Measurements from ENCODE around the gene ARHGDIG.

DNA sequence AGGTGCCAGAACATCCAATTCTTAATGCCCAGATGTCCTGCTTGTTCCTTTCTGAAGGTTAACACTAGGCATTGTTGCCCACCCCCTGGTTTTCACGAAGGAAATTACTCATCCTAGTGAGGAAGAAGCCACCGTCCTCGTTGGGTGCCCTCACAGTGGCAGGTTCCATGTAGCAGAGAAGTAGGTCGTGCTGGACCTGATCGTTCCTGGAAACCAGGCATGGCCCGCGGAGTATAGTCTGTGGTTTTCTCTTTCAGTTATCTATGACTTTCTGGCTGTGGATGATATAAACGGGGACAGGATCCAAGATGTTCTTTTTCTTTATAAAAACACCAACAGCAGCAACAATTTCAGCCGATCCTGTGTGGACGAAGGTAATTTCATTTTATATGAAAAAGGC lies 21.2 kb upstream of the ARHGDIG start:
- no peak for TF ChIP-seq POLR2A (IDR thresholded peaks at IDR 0.05)
- TF ChIP-seq, protein P1, sequence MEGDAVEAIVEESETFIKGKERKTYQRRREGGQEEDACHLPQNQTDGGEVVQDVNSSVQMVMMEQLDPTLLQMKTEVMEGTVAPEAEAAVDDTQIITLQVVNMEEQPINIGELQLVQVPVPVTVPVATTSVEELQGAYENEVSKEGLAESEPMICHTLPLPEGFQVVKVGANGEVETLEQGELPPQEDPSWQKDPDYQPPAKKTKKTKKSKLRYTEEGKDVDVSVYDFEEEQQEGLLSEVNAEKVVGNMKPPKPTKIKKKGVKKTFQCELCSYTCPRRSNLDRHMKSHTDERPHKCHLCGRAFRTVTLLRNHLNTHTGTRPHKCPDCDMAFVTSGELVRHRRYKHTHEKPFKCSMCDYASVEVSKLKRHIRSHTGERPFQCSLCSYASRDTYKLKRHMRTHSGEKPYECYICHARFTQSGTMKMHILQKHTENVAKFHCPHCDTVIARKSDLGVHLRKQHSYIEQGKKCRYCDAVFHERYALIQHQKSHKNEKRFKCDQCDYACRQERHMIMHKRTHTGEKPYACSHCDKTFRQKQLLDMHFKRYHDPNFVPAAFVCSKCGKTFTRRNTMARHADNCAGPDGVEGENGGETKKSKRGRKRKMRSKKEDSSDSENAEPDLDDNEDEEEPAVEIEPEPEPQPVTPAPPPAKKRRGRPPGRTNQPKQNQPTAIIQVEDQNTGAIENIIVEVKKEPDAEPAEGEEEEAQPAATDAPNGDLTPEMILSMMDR (IDR thresholded peaks at IDR 0.05) = no peak
